NT2/D1 (cell line): ENCODE results near the gene KIF21B.
A peak's percentile ranks its signal among the peaks of the same experiment; 100 is the strongest.

ENCODE experiments used
- DNase-seq: peaks from one replicate; pipeline ENCODE4 v3.0.0-alpha.2; 2011; ENCODE audit warnings: low read depth, low spot score
- H3K27me3 ChIP-seq: 2 replicates; pipeline ENCODE4 v1.6.0; 2011; ENCODE audit warnings: mild to moderate bottlenecking; ENCODE audit not compliant: insufficient read length, insufficient read depth
- H3K36me3 ChIP-seq: 2 replicates; pipeline ENCODE4 v1.6.1; 2011; ENCODE audit warnings: mild to moderate bottlenecking, low read length, mixed read lengths; ENCODE audit not compliant: insufficient read depth, insufficient read length
- H3K4me1 ChIP-seq: 2 replicates; pipeline ENCODE4 v1.5.1; 2011; ENCODE audit not compliant: insufficient read depth, insufficient read length
- H3K4me3 ChIP-seq: 2 replicates; pipeline ENCODE4 v1.5.1; 2011; ENCODE audit warnings: low read depth; ENCODE audit not compliant: insufficient read length
- H3K9ac ChIP-seq: 2 replicates; pipeline ENCODE4 v1.6.0; 2011; ENCODE audit warnings: low read depth; ENCODE audit not compliant: insufficient read length
- H3K9me3 ChIP-seq: 2 replicates; pipeline ENCODE4 v1.5.1; 2011; ENCODE audit warnings: mild to moderate bottlenecking, low read length; ENCODE audit not compliant: insufficient read depth
- SUZ12 ChIP-seq: IDR thresholded peaks from 2 replicates; pipeline ENCODE4 v1.6.1; 2011; ENCODE audit not compliant: insufficient read length, insufficient read depth; ENCODE audit errors: extremely low read depth
- YY1 ChIP-seq: IDR thresholded peaks from 2 replicates; pipeline ENCODE4 v1.6.1; 2011; ENCODE audit not compliant: insufficient read length, insufficient read depth
- ZNF274 ChIP-seq: IDR thresholded peaks from 2 replicates; pipeline ENCODE4 v1.6.1; 2011; ENCODE audit warnings: mild to moderate bottlenecking, low read depth, low read length

The KIF21B gene

DNA sequence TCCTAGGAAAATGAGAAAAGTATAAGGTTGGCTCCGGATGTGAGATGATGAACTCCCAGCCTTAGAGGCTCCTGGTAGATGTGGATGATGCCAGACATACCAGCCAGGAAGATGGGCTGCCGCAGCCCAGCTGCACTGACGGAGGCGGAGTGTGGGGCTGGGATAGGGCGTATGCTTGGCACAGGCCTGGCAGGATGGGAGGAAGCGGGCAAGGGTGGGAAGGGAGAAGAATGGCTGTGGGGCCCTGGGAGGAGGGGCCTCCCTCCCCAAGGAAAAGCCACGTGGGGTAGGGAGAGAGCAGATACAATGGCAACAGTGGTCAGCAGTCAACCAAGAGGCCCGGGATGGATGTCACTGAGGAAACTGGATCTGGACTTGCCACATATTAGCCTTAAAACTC lies 41.3 kb upstream of the KIF21B start:
- Histone ChIP-seq H3K36me3 (no peaks in the 10 kb centered on the region), H3K4me3 (no peak overlapping the region), H3K4me1 (peaks cover 31% of the 10 kb centered on the region), H3K9me3 (no peaks in the 10 kb centered on the region), H3K27me3 (peaks cover 2% of the 10 kb centered on the region), H3K9ac (no peak overlapping the region)
- TF ChIP-seq YY1 (no peak), SUZ12 (no peak), ZNF274 (no peak)
- DNase-seq, result no peak

DNA sequence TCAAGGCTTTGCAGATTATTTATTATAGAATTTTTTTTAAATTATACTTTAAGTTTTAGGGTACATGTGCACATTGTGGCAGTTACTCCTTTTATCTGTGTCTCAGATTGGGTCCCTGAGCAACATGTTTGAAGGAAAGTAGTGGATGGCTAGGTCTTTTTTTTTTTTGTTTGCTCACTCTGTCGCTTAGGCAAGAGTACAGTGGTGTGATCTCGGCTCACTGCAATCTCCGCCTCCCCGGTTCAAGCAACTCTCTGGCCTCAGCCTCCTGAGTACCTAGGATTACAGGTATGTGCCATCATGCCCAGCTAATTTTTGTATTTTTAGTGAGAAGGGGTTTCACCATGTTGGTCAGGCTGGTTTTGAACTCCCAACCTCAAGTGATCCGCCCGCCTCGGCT lies 39.6 kb upstream of the KIF21B start:
- Histone ChIP-seq H3K27me3 (peaks cover 2% of the 10 kb centered on the region), H3K4me3 (no peak overlapping the region), H3K4me1 (peaks cover 31% of the 10 kb centered on the region), H3K9me3 (no peaks in the 10 kb centered on the region), H3K9ac (no peak overlapping the region), H3K36me3 (no peaks in the 10 kb centered on the region)
- DNase-seq, result no peak
- TF ChIP-seq ZNF274 (no peak), YY1 (no peak), SUZ12 (no peak)

DNA sequence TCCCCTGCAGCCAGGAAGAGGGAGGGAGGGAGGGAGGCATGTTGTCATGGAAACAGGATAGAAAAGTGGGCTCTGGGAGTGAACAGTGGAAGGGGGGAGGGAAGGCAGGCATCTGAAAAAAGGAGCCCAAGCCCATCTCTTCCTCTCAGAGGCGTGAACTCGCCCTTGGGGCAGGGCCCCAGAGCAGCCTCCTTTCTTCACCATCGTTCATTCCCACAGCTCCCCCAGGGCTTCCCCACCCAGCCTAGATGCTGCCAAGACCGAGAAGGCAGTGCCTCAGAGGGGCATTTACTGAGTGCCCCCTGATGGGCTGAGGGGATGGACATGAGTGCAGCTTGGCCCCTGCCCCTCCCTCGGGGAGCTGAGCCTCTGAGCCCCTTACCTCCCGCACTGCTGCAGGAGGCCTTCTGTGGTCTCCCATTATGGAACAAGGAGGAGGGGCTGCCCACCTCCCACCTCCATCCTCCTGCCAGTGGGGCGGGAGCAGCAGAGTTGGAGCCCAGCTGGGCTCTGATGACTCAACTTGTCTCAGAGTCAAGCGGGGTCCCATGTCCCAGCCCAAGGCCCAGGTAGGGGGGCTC lies 39.1 kb upstream of the KIF21B start:
- Histone ChIP-seq H3K9ac (no peak overlapping the region), H3K9me3 (no peaks in the 10 kb centered on the region), H3K4me3 (no peak overlapping the region), H3K36me3 (no peaks in the 10 kb centered on the region), H3K4me1 (peaks cover 31% of the 10 kb centered on the region), H3K27me3 (peaks cover 2% of the 10 kb centered on the region)
- peak; percentile 63 for DNase-seq
- TF ChIP-seq ZNF274 (no peak), YY1 (no peak), SUZ12 (no peak)

DNA sequence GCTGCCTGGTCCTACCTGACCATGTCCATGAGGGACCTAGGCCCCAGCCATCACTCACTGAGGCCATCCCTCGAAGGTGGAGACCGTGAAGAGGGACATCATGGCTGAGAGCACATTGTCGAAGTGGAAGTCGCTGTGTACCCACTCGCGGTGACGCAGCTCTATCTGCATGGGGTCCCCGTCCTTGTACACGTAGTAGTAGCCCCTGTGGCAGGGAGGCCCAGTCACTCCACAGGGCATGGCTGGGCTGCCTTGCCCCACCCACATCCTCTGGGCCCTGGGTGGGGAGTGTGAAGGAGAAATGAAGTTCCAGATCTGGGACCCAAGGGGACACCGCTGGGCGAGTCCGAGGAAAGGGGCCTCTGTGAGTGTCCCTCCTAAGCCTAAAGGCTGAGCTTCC lies 38.4 kb upstream of the KIF21B start:
- peaks cover 2% of the 10 kb centered on the region for H3K27me3 ChIP-seq
- TF ChIP-seq ZNF274, result no peak
- TF ChIP-seq SUZ12, result no peak
- TF ChIP-seq YY1, result no peak
- no peak overlapping the region for H3K9ac ChIP-seq
- peaks cover 31% of the 10 kb centered on the region for H3K4me1 ChIP-seq
- no peak for DNase-seq
- no peaks in the 10 kb centered on the region for H3K9me3 ChIP-seq
- no peak overlapping the region for H3K4me3 ChIP-seq
- no peaks in the 10 kb centered on the region for H3K36me3 ChIP-seq

DNA sequence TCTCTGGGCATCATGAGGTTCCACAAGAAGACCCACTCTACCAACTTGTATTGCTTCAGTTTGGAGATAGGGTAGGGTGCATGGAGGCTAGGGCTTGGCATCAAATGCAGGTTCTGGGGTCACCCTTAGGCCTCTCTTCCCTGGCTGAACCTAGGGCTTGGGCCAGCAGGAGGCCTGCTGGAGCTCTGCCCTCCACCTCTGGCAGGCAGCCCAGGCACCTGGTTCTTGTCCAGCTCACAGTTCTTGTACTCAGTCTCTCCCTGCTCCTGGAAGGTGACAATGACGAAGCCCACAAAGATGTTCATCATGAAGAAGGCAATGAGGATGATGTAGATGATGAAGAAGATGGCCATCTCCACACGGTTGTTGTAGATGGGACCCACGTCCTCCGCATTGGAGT lies 37.5 kb upstream of the KIF21B start:
- no peak for TF ChIP-seq SUZ12
- no peak for TF ChIP-seq ZNF274
- no peak for TF ChIP-seq YY1
- peaks cover 31% of the 10 kb centered on the region for H3K4me1 ChIP-seq
- no peaks in the 10 kb centered on the region for H3K27me3 ChIP-seq
- no peaks in the 10 kb centered on the region for H3K36me3 ChIP-seq
- H3K9me3 ChIP-seq, result no peaks in the 10 kb centered on the region
- DNase-seq, result no peak
- H3K9ac ChIP-seq, result no peak overlapping the region
- H3K4me3 ChIP-seq, result no peak overlapping the region

DNA sequence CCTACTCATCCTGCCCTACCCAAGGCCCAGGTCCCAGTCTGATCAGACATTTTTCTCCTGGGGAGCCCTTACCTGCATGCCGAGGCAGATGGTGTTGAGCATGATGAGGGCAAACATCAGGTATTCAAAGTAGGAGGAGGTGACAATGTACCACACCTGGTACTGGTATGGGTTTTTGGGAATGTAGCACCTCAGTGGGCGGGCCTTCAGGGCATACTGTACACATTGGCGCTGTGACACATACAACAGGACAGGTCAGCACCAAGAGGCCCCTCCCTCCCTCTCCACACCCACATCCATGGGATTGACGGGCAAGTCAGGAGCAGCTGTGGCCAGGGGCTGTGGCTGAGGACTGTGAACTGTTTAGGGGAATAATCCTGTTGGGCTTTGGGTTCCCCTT lies 37.1 kb upstream of the KIF21B start:
- Histone ChIP-seq H3K4me3 (no peak overlapping the region), H3K9me3 (no peaks in the 10 kb centered on the region), H3K9ac (no peak overlapping the region), H3K27me3 (no peaks in the 10 kb centered on the region), H3K36me3 (no peaks in the 10 kb centered on the region), H3K4me1 (peaks cover 31% of the 10 kb centered on the region)
- TF ChIP-seq SUZ12 (no peak), YY1 (no peak)
- no peak for DNase-seq

DNA sequence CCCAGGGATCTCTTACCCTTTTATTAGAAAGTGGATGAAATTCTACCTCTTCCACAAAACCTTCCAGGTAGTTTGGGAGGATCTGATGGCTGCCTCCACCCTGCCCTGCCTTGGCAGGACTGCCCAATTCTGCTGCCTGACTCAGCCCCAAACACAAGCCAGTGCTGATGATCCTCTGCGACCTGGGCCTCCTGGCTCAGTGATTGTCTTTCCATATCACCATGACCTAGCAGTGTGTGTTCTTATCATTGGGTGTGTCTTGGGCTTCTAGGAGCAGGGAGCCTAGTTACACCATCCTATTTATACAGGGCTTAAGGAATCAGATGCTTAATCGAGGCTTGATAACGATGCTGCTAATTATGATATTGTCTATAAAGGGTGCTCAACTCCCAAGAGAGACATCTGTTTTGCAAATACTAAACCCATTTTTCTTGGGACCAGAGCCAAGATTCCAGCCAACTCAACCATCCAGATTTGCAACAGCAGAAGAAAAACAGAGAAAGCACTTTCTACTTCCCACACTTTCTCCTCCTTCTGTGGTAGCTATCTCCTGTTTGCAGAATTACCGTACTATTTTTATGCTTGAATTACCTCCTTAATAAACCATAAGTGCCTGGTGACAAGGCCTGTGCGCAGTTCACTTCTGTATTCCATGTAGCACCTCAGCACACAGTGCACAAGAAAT lies 36.5 kb upstream of the KIF21B start:
- no peaks in the 10 kb centered on the region for H3K27me3 ChIP-seq
- DNase-seq, result no peak
- peaks cover 31% of the 10 kb centered on the region for H3K4me1 ChIP-seq

More for the DNA sequence above, 36.5 kb upstream of the KIF21B start:
- H3K9me3 ChIP-seq, result no peaks in the 10 kb centered on the region
- no peaks in the 10 kb centered on the region for H3K36me3 ChIP-seq
- no peak overlapping the region for H3K4me3 ChIP-seq
- no peak overlapping the region for H3K9ac ChIP-seq
- TF ChIP-seq YY1 (no peak), SUZ12 (no peak), ZNF274 (no peak)
